Heart right ventricle (tissue), 16 donors: ENCODE measurements around the gene ZNF722. TPM values are rescaled to one million over a fixed set of nuclear protein-coding genes. Genes with fewer than 3 reads are reported as not detected.
A peak's percentile ranks its signal among the peaks of the same experiment; 100 is the strongest.

ENCODE experiments used
- ATAC-seq, 8 donors: fragments of 200-7000 bp; cut with Tn5 transposase; one replicate each; pipeline ENCODE4 v1.9.1; 2020; ENCODE audit warnings: mild to moderate bottlenecking in 8 of 8, moderate library complexity in 8 of 8, moderate number of reproducible peaks in 1 of 8
- DNase-seq, 2 donors: peaks; one replicate each; pipeline ENCODE4 v3.0.0-alpha.2; 2020
- H3K27ac ChIP-seq, 10 donors: fragments of 200-600 bp; sonication (generic) in 2 of 10; one replicate each; pipeline versions ENCODE4 v1.5.0 to v1.8.0; 2020 to 2022; ENCODE audit warnings: mild to moderate bottlenecking in 3 of 10
- H3K27me3 ChIP-seq, 7 donors: fragments of 200-600 bp; one replicate each; pipeline ENCODE4 v1.8.0; 2021 to 2022; ENCODE audit warnings: mild to moderate bottlenecking in 2 of 7
- H3K36me3 ChIP-seq, 9 donors: fragments of 200-600 bp; sonication (generic) in 1 of 9; one replicate each; pipeline versions ENCODE4 v1.5.0 to v1.8.0; 2020 to 2022; ENCODE audit warnings: mild to moderate bottlenecking in 2 of 9
- H3K4me1 ChIP-seq, 9 donors: fragments of 200-600 bp; sonication (generic) in 1 of 9; one replicate each; pipeline versions ENCODE4 v1.5.0 to v1.8.0; 2020 to 2022; ENCODE audit warnings: mild to moderate bottlenecking in 4 of 9
- H3K4me3 ChIP-seq, 10 donors: fragments of 200-600 bp; sonication (generic) in 2 of 10; one replicate each; pipeline versions ENCODE4 v1.5.0 to v1.8.0; 2020 to 2022; ENCODE audit warnings: mild to moderate bottlenecking in 7 of 10, moderate library complexity in 2 of 10
- H3K9me3 ChIP-seq, 11 donors: fragments of 200-600 bp in 10 of 11; sonication (generic) in 2 of 11; one replicate each; pipeline versions ENCODE4 v1.5.0 to v1.8.0; 2013 to 2022; ENCODE audit warnings: mild to moderate bottlenecking in 2 of 11, control low read depth in 1 of 11, moderate library complexity in 1 of 11
- WGBS, 2 donors: extraction: QIAGEN DNeasy Blood & Tissue Kit; methylation state at CpG; one replicate each; pipeline ENCODE4 v1.1.7; 2013; ENCODE audit warnings: inconsistent platforms in 1 of 2; 5-methylcytosine and 5-hydroxymethylcytosine counted together
- intact Hi-C, 10 donors: fragments of 100-400 bp; cut with DNase I; formaldehyde crosslinking; loops; one replicate each; pipeline versions ENCODE4 v1.11.1 to v1.14.2; 2022
- polyA plus RNA-seq, 2 donors: library from polyadenylated mRNA; stranded (reverse); fragments of 200-250 nt; gene quantifications; one replicate each; pipeline ENCODE4 v1.2.3, GENCODE V29; 2013
- total RNA-seq, 10 donors: library from RNA; stranded (reverse); fragmentation: NEBNext Ultra II Directional in 3 of 10; extraction: Animal tissue kit (Norgen Biotek cat#: 25700) in 3 of 10; gene quantifications; one replicate each; pipeline versions ENCODE4 v1.2.1 to v1.2.4, GENCODE V29; 2021 to 2023
- TF ChIP-seq, protein P1 (sequence below), 9 donors: fragments of 200-600 bp; sonication (generic) in 2 of 9; IDR thresholded peaks; one replicate each; pipeline versions ENCODE4 v1.5.0 to v1.8.0; 2021 to 2022; ENCODE audit warnings: antibody characterized with exemption in 9 of 9, mild to moderate bottlenecking in 5 of 9, moderate library complexity in 1 of 9
- donor health status: Arrhythmogenic right ventricular cardiomyopathy.
- donor health status: ischemic (EF 13 %, LVEDD 7.1; RV severe dilation, severe dysfunction).
- donor health status: healthy with polysubstance abuse.
- donor health status: DM: no; HTN: yes; CAD: no.
- donor health status: DM: no; HTN: no; CAD: no.
- donor health status: ischemic (EF 25% LVEDD 6.9; RV normal size, moderate dysfunction).
- donor health status: ischemic (EF 25% LVEDD 5.7; RV mildly dilated, moderate dysfunction).
- donor health status: healthy.
- donor health status: DM: yes; HTN: yes; CAD: no.
- donor health status: Ischemic cardiomyopathy.
- donor health status: ischemic (EF 35%, LVEDD 5.7; RV mildly dilated, moderate dysfunction).
- donor health status: nonischemic (EF 11% LVEDD 7.7; RV severe dilation, severe dysfunction).
- donor health status: DM: yes; HTN: yes; CAD: no.
- donor health status: PGD.
- donor health status: ischemic (EF 29% LVEDD 5.4; RV normal size, mild dysfunction).
- donor health status: nonischemic (EF 23%, LVEDD 6.1; RV moderate dilation, normal function).

Gene ZNF722
- total and polyA plus RNA-seq, 12 donors = not detected

GRCh38 chr7:64037095-64037494 lies 38.4 kb downstream of the ZNF722 start:
- Histone ChIP-seq H3K36me3 (no peaks in the 10 kb centered on the region), H3K9me3 (peaks cover 0 to 97% (median 28%) of the 10 kb centered on the region in 11 donors), H3K4me3 (peak overlapping the region in 1 of 10 donors; percentile 22), H3K27me3 (peaks cover 0 to 18% (median 0%) of the 10 kb centered on the region in 7 donors), H3K27ac (no peak overlapping the region), H3K4me1 (no peaks in the 10 kb centered on the region)
- WGBS, 2 donors = 19 to 21% methylated on average over 21 of the region's 21 CpGs
- DNase-seq = no peak
- TF ChIP-seq, protein P1, sequence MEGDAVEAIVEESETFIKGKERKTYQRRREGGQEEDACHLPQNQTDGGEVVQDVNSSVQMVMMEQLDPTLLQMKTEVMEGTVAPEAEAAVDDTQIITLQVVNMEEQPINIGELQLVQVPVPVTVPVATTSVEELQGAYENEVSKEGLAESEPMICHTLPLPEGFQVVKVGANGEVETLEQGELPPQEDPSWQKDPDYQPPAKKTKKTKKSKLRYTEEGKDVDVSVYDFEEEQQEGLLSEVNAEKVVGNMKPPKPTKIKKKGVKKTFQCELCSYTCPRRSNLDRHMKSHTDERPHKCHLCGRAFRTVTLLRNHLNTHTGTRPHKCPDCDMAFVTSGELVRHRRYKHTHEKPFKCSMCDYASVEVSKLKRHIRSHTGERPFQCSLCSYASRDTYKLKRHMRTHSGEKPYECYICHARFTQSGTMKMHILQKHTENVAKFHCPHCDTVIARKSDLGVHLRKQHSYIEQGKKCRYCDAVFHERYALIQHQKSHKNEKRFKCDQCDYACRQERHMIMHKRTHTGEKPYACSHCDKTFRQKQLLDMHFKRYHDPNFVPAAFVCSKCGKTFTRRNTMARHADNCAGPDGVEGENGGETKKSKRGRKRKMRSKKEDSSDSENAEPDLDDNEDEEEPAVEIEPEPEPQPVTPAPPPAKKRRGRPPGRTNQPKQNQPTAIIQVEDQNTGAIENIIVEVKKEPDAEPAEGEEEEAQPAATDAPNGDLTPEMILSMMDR (IDR thresholded peaks at IDR 0.05) = no peak
- ATAC-seq = peak in 7 of 8 donors; percentile 39 to 75 (median 71)
- intact Hi-C loops = no loop called here

DNA sequence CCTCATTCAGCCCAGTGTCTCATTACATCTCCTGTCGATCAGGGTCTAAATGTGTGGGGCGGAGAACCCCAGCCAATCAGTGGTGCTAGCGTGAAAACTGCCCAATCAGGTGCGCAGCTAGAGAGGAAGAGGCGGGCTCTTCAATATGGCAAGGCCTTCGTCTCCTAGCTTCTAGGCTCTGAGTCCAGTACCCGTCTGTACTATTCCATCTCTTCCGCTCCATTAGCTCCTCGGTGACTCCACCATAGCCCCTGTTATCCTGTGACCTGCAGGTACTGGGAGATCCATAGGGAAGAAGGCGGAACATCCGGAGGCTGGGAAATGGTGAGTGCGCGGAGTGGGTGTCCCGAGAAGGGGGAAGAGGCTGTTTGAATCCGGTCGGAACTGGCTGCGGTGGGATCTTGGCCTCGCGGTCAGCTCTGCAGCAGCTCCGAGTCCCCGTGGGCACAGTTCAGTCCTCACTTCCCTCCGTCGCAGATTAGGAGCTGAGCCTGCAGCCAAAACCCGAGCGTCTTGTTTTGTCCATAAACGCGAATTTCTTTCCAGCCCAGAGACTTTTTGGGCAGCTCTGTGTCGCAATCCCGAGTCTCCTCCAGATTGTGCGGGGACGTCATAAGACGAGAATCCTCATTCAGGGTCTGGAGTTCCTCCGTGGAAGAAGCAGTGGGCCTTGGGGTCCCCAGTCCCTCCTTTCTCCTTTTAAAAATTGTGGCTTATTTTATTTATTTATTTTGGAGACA lies 46.8 kb downstream of the ZNF722 start, which contains the start of gene ZNF727:
ZNF727 (plus strand) TSS at position 134 of the 740 bp plus-strand sequence; CDS start at position 322, 188 bp downstream.
- H3K4me1 ChIP-seq = peaks cover 0 to 10% (median 0%) of the 10 kb centered on the region in 9 donors
- H3K9me3 ChIP-seq = peaks cover 0 to 89% (median 4%) of the 10 kb centered on the region in 11 donors
- H3K36me3 ChIP-seq = no peaks in the 10 kb centered on the region
- TF ChIP-seq, protein P1 (IDR thresholded peaks at IDR 0.05) = no peak
- H3K27me3 ChIP-seq = no peaks in the 10 kb centered on the region
- intact Hi-C loops = loop anchor here in 2 of 10 donors (10.0 kb wide), 2 partner anchors 61 to 121 kb away; no protein-coding TSS in a partner anchor
- H3K27ac ChIP-seq = peak within 1 kb of the TSS; percentile 31 to 88 (median 84)
- WGBS, 2 donors = 6 to 9% methylated on average over 33 of the region's 33 CpGs
- H3K4me3 ChIP-seq = peak within 1 kb of the TSS; percentile 52 to 75 (median 62)
- DNase-seq (peak; percentile 65 to 84), ATAC-seq (peak; percentile 95 to 100 (median 98))

DNA sequence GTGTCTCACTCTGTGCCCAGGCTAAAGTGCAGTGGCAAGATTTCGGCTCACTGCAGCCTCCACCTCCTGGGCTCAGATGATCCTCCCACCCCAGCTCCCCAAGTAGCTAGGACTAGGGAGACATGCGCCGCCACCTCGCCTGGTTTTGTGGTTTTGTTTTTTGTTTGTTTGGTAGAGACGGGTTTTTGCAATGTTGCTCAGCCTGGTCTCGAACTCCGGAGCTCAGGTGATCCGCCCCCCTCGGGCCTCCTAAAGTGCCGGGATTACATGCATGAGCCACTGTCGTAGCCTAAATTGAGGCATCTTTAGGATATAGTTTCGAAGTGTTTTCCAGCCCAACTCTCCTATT lies 47.4 kb downstream of the ZNF722 start:
- WGBS, 2 donors = 22 to 25% methylated on average over 12 of the region's 12 CpGs
- TF ChIP-seq, protein P1 (IDR thresholded peaks at IDR 0.05) = no peak
- no peaks in the 10 kb centered on the region for H3K36me3 ChIP-seq
- ATAC-seq (peak in 4 of 8 donors; percentile 7 to 31 (median 21)), DNase-seq (no peak)
- peak overlapping the region; percentile 52 to 75 (median 62) for H3K4me3 ChIP-seq
- intact Hi-C loops = loop anchor here in 2 of 10 donors (10.0 kb wide), 2 partner anchors 61 to 121 kb away; no protein-coding TSS in a partner anchor
- H3K27ac ChIP-seq = peak overlapping the region in 8 of 10 donors; percentile 66 to 88 (median 86)
- peaks cover 0 to 89% (median 5%) of the 10 kb centered on the region in 11 donors for H3K9me3 ChIP-seq
- peaks cover 0 to 10% (median 0%) of the 10 kb centered on the region in 9 donors for H3K4me1 ChIP-seq
- H3K27me3 ChIP-seq = no peaks in the 10 kb centered on the region

Other genes starting within 250 kb of the ZNF722 start
- gene ZNF727, start 46.6 kb downstream of the ZNF722 start, total RNA-seq = 1 to 10 TPM; 1.4 to 5.1 (median 2.5) TPM
- under 1 TPM in 1 of 2 donors, not detected in 1; 0.29 TPM for gene ZNF727, start 46.6 kb downstream of the ZNF722 start, polyA plus RNA-seq
- gene ZNF735, start 208.4 kb downstream of the ZNF722 start, total RNA-seq = not detected
- gene ZNF735, start 208.4 kb downstream of the ZNF722 start, polyA plus RNA-seq = not detected
- gene ZNF679, start 229.6 kb downstream of the ZNF722 start, total RNA-seq = not detected
- gene ZNF679, start 229.6 kb downstream of the ZNF722 start, polyA plus RNA-seq = not detected